Tibial nerve (tissue), 4 donors: ENCODE data around the gene HSFX3. TPM values are rescaled to one million over a fixed set of nuclear protein-coding genes. Genes with fewer than 3 reads are reported as not detected.
"Not testable (repeated sequence)": the region's sequence is repeated elsewhere in the genome, so short reads cannot be mapped to it uniquely, and the experiment has no call there.

Source experiments
- DNase-seq, 2 donors: peaks; one replicate each; pipeline ENCODE4 v3.0.0-alpha.2; 2019; ENCODE audit warnings: low spot score in 2 of 2
- H3K27ac ChIP-seq, 4 donors: fragments of 200-600 bp; sonication (generic) in 3 of 4; one replicate each; pipeline ENCODE4 v1.5.1; 2017 to 2019; ENCODE audit warnings: mild to moderate bottlenecking in 1 of 4
- H3K27me3 ChIP-seq, 2 donors: fragments of 200-600 bp; sonication (generic) in 1 of 2; one replicate each; pipeline versions ENCODE4 v1.5.1 to v1.6.0; 2017 to 2019
- H3K36me3 ChIP-seq, 3 donors: fragments of 200-600 bp; sonication (generic); one replicate each; pipeline ENCODE4 v1.5.1; 2018 to 2019
- H3K4me1 ChIP-seq, 4 donors: fragments of 200-600 bp; sonication (generic) in 3 of 4; one replicate each; pipeline ENCODE4 v1.5.1; 2017 to 2019
- H3K4me3 ChIP-seq, 4 donors: fragments of 200-600 bp; sonication (generic) in 3 of 4; one replicate each; pipeline ENCODE4 v1.5.1; 2017 to 2019; ENCODE audit warnings: mild to moderate bottlenecking in 1 of 4, moderate library complexity in 1 of 4
- H3K9me3 ChIP-seq, 4 donors: fragments of 200-600 bp; sonication (generic) in 3 of 4; one replicate each; pipeline ENCODE4 v1.5.1; 2017 to 2019
- CTCF ChIP-seq, 5 experiments: fragments of 200-600 bp in 3 of 5; fragments of 450-650 bp in 2 of 5; sonication (generic) in 3 of 5; IDR thresholded peaks; one replicate each; pipeline ENCODE4 v1.5.1; 2016 to 2019; ENCODE audit warnings: antibody characterized with exemption in 5 of 5, mild to moderate bottlenecking in 3 of 5, moderate library complexity in 2 of 5
- EP300 ChIP-seq, 2 donors: sonication (generic); formaldehyde crosslinking; IDR thresholded peaks; one replicate each; pipeline ENCODE4 v1.6.1; 2017; ENCODE audit warnings: antibody characterized with exemption in 2 of 2, mild to moderate bottlenecking in 1 of 2
- POLR2A ChIP-seq, 2 donors: fragments of 450-650 bp; IDR thresholded peaks; one replicate each; pipeline ENCODE4 v1.6.1; 2017; ENCODE audit warnings: antibody characterized with exemption in 2 of 2, mild to moderate bottlenecking in 2 of 2, moderate library complexity in 2 of 2
- WGBS, 2 donors: methylation state at CpG; one replicate each; pipeline ENCODE4 v1.1.5; 2018; 5-methylcytosine and 5-hydroxymethylcytosine counted together
- total RNA-seq, 4 donors: library from RNA; depleted of rRNA; stranded (reverse); fragments of >200 nt; gene quantifications; one replicate each; pipeline ENCODE4 v1.1.0, GENCODE V29; 2016

Gene HSFX3
- total RNA-seq, 4 donors from 2014 or later, result not detected

GRCh38 chrX:149541521-149542047 is 8.1 kb downstream of the HSFX3 start:
- no peak for TF ChIP-seq CTCF (IDR thresholded peaks at IDR 0.05)
- TF ChIP-seq POLR2A (IDR thresholded peaks at IDR 0.05), result no peak
- no peak for TF ChIP-seq EP300 (IDR thresholded peaks at IDR 0.05)
- H3K27ac ChIP-seq, result peak overlapping the region; percentile 61 to 92 (median 89)

GRCh38 chrX:149540621-149541520 is 8.9 kb downstream of the HSFX3 start, which contains the start of gene EOLA1:
Gene EOLA1 (plus strand): TSS chrX:149541012. CDS start chrX:149545631, 4,619 bp downstream.
- H3K9me3 ChIP-seq, result no peaks in the 10 kb centered on the region
- H3K4me3 ChIP-seq, result peak within 1 kb of the TSS; percentile 51 to 65 (median 60)
- 1 to 53% methylated on average over 14 to 69 of the region's 71 CpGs for WGBS, 2 donors
- H3K36me3 ChIP-seq, result peaks cover 0 to 3% (median 0%) of the 10 kb centered on the region in 3 donors
- H3K27me3 ChIP-seq, result no peaks in the 10 kb centered on the region
- H3K27ac ChIP-seq, result peak within 1 kb of the TSS; percentile 63 to 92 (median 89)
- H3K4me1 ChIP-seq, result peaks cover 0 to 9% (median 2%) of the 10 kb centered on the region in 4 donors
- DNase-seq, result peak; percentile 59 to 68
- TF ChIP-seq EP300 (IDR thresholded peaks at IDR 0.05) (peak; percentile 69 to 87), POLR2A (IDR thresholded peaks at IDR 0.05) (peak in 1 of 2 donors; percentile 52), CTCF (IDR thresholded peaks at IDR 0.05) (peak in 1 of 5 experiments; percentile 15)

More at GRCh38 chrX:149541521-149542047, 8.1 kb downstream of the HSFX3 start:
- WGBS, 2 donors, result 40 to 41% methylated on average over 1 to 13 of the region's 13 CpGs
- DNase-seq, result no peak
- Histone ChIP-seq H3K4me1 (peaks cover 0 to 9% (median 2%) of the 10 kb centered on the region in 4 donors), H3K27me3 (no peaks in the 10 kb centered on the region), H3K9me3 (no peaks in the 10 kb centered on the region), H3K36me3 (peaks cover 0 to 3% (median 0%) of the 10 kb centered on the region in 3 donors), H3K4me3 (peak overlapping the region; percentile 51 to 65 (median 60))

GRCh38 chrX:149540131-149540620 is 9.5 kb downstream of the HSFX3 start:
- peak overlapping the region; percentile 51 to 65 (median 60) for H3K4me3 ChIP-seq
- 0 to 39% methylated on average over 6 to 19 of the region's 24 CpGs for WGBS, 2 donors
- H3K27me3 ChIP-seq, result no peaks in the 10 kb centered on the region
- peaks cover 0 to 3% (median 0%) of the 10 kb centered on the region in 3 donors for H3K36me3 ChIP-seq
- peak overlapping the region; percentile 61 to 92 (median 89) for H3K27ac ChIP-seq
- peaks cover 0 to 9% (median 2%) of the 10 kb centered on the region in 4 donors for H3K4me1 ChIP-seq
- TF ChIP-seq POLR2A (IDR thresholded peaks at IDR 0.05), result no peak
- TF ChIP-seq CTCF (IDR thresholded peaks at IDR 0.05), result no peak
- no peak for TF ChIP-seq EP300 (IDR thresholded peaks at IDR 0.05)
- no peaks in the 10 kb centered on the region for H3K9me3 ChIP-seq
- DNase-seq, result peak; percentile 89 to 91

GRCh38 chrX:149539283-149540130 is 10.2 kb downstream of the HSFX3 start:
- WGBS, 2 donors, result 0 to 54% methylated on average over 13 to 34 of the region's 34 CpGs
- Histone ChIP-seq H3K36me3 (peaks cover 0 to 8% (median 0%) of the 10 kb centered on the region in 3 donors), H3K4me3 (peak overlapping the region; percentile 23 to 65 (median 45)), H3K4me1 (peaks cover 0 to 9% (median 2%) of the 10 kb centered on the region in 4 donors), H3K27ac (peak overlapping the region; percentile 63 to 92 (median 81)), H3K27me3 (no peaks in the 10 kb centered on the region), H3K9me3 (no peaks in the 10 kb centered on the region)
- DNase-seq, result peak; percentile 78 to 80
- no peak for TF ChIP-seq EP300 (IDR thresholded peaks at IDR 0.05)
- no peak for TF ChIP-seq CTCF (IDR thresholded peaks at IDR 0.05)
- no peak for TF ChIP-seq POLR2A (IDR thresholded peaks at IDR 0.05)

GRCh38 chrX:149537474-149537873 is 12.2 kb downstream of the HSFX3 start:
- H3K36me3 ChIP-seq, H3K4me1 ChIP-seq, H3K4me3 ChIP-seq, H3K27me3 ChIP-seq, H3K9me3 ChIP-seq, H3K27ac ChIP-seq, DNase-seq: not testable (repeated sequence)
- WGBS, 2 donors, result 83 to 92% methylated on average over 1 to 7 of the region's 11 CpGs

GRCh38 chrX:149534926-149535602 is 14.7 kb downstream of the HSFX3 start:
- 52 to 87% methylated on average over 3 of the region's 3 CpGs for WGBS, 2 donors

GRCh38 chrX:149533999-149534398 is 15.7 kb downstream of the HSFX3 start:
- H3K4me3 ChIP-seq, H3K27me3 ChIP-seq, H3K4me1 ChIP-seq, H3K27ac ChIP-seq, DNase-seq, H3K9me3 ChIP-seq: not testable (repeated sequence)
- peaks cover 0 to 14% (median 0%) of the 10 kb centered on the region in 3 donors for H3K36me3 ChIP-seq
- 88 to 100% methylated on average over 1 to 11 of the region's 11 CpGs for WGBS, 2 donors

More at GRCh38 chrX:149534926-149535602, 14.7 kb downstream of the HSFX3 start:
- peaks cover 0 to 14% (median 0%) of the 10 kb centered on the region in 3 donors for H3K36me3 ChIP-seq
- not testable (repeated sequence) for H3K4me1 ChIP-seq, H3K27ac ChIP-seq, H3K4me3 ChIP-seq, DNase-seq, H3K9me3 ChIP-seq, H3K27me3 ChIP-seq
